HG03565 (cell line): ENCODE measurements around the gene WDR44.
A peak's percentile ranks its signal among the peaks of the same experiment; 100 is the strongest.
"Not testable (repeated sequence)": the region's sequence is repeated elsewhere in the genome, so short reads cannot be mapped to it uniquely, and the experiment has no call there.

Experiments
- ATAC-seq: cut with Tn5 transposase; IDR thresholded peaks from one replicate; pipeline ENCODE4 v1.9.1; 2021; ENCODE audit warnings: mild to moderate bottlenecking, moderate library complexity; ENCODE audit not compliant: unreplicated experiment

WDR44 gene, protein sequence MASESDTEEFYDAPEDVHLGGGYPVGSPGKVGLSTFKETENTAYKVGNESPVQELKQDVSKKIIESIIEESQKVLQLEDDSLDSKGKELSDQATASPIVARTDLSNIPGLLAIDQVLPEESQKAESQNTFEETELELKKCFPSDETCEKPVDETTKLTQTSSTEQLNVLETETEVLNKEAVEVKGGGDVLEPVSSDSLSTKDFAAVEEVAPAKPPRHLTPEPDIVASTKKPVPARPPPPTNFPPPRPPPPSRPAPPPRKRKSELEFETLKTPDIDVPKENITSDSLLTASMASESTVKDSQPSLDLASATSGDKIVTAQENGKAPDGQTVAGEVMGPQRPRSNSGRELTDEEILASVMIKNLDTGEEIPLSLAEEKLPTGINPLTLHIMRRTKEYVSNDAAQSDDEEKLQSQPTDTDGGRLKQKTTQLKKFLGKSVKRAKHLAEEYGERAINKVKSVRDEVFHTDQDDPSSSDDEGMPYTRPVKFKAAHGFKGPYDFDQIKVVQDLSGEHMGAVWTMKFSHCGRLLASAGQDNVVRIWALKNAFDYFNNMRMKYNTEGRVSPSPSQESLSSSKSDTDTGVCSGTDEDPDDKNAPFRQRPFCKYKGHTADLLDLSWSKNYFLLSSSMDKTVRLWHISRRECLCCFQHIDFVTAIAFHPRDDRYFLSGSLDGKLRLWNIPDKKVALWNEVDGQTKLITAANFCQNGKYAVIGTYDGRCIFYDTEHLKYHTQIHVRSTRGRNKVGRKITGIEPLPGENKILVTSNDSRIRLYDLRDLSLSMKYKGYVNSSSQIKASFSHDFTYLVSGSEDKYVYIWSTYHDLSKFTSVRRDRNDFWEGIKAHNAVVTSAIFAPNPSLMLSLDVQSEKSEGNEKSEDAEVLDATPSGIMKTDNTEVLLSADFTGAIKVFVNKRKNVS

DNA sequence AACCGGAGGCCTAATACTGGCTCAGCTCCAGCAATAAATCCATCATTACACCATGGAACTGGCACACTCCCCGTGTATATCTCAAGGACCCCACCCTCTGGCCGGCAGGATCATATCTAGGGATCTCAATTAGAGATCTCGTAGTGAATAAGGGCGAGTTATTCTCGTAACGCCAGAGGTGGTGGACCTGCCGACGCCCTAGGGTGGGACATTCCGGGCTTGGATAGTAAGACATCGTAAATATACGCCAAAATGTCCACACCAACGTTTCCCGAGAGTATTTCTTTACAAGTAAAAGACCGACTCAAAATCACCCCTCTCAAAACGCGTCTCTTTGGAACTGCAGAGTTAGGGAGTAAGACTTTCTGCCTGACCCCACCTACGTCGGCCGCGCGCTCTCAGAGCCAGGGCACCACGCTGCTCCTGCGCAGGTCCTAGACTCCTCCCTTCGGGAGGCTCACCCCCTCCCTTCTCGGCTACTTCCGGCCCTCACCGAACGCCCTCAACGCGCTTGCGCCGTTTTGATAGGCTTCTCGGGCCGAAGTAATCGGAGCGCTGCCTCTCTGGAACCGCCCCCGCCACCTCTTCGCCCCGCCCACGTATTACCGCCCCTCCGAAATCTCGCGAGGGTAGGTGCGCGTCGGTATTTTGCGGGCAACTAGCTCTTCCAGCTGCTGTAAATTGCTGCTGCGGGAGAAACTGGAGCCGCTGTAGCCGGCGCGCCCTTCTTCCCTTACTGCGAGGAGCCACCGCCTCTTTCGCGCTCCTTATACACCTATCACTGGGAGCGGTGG lies at the start of gene WDR44:
Gene WDR44, plus strand, starts transcription at position 643 of the 794 bp plus-strand sequence. CDS start 398 bp downstream, outside the sequence.
- peak; percentile 80 for ATAC-seq

DNA sequence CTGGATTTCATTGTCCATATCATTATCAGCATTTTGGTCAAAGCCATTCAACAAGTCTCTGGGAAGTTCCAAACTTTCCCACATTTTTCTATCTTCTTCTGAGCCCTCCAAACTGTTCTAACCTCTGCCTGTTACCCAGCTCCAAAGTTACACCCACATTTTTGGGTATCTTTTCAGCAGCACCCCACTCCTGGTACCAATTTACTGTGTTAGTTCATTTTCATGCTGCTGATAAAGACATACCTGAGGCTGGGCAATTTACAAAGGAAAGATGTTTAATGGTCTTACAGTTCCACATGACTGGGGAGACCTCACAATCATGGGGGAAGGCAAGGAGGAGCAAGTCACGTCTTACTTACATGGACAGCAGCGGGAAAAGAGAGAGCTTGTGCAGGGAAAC lies 40.1 kb upstream of the WDR44 start:
- ATAC-seq, result not testable (repeated sequence)

- no peak for ATAC-seq
These were observed 30.4 kb upstream of the WDR44 start for GRCh38 chrX:118315529-118315928.

GRCh38 chrX:118324588-118324987 lies 21.3 kb upstream of the WDR44 start:
- no peak for ATAC-seq

- no peak for ATAC-seq
These were observed 20.5 kb upstream of the WDR44 start for GRCh38 chrX:118325453-118325852.

DNA sequence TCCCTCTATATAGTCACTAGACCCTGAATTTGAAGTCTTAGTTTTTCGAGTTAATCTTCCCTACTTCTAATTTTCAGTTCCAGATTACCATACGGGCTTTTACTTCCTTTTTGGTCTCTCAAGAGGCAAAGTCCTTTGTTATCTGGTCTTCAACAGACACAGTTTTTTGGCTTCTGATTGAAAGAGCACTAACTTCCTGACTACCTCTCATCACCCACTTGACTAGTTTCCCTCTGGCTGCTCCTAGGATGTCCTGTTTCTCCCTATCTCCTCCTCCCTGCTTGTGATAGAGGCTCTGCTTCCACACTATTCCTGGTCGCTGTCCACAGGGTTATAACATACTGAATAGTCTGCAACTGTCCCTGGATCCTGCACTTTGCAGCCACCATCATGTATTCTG lies 16.7 kb upstream of the WDR44 start:
- ATAC-seq, result no peak

GRCh38 chrX:118337687-118338086 lies 8.2 kb upstream of the WDR44 start:
- ATAC-seq, result no peak

- no peak for ATAC-seq
These were observed 7.0 kb upstream of the WDR44 start for GRCh38 chrX:118338930-118339329.

DNA sequence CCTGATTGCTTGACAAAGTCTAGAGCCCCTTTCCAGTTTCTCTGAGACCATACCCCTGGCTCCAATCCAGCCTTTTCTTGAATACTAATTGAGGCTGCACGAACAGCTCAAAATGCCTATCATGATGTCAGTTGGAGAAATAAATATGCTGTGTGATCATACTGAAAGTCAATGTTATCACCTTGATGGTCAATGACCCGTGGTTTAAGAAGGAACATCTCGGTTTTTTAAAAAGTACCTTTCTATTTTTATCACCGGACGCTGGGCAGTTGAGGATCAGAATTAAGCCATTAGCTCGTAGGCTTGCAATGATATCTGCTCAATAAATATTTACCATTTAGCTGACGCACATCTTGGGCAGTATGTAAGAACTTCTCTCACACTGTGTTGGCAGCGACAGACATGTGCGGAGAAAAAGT lies 852 bp upstream of the WDR44 start:
- no peak for ATAC-seq

DNA sequence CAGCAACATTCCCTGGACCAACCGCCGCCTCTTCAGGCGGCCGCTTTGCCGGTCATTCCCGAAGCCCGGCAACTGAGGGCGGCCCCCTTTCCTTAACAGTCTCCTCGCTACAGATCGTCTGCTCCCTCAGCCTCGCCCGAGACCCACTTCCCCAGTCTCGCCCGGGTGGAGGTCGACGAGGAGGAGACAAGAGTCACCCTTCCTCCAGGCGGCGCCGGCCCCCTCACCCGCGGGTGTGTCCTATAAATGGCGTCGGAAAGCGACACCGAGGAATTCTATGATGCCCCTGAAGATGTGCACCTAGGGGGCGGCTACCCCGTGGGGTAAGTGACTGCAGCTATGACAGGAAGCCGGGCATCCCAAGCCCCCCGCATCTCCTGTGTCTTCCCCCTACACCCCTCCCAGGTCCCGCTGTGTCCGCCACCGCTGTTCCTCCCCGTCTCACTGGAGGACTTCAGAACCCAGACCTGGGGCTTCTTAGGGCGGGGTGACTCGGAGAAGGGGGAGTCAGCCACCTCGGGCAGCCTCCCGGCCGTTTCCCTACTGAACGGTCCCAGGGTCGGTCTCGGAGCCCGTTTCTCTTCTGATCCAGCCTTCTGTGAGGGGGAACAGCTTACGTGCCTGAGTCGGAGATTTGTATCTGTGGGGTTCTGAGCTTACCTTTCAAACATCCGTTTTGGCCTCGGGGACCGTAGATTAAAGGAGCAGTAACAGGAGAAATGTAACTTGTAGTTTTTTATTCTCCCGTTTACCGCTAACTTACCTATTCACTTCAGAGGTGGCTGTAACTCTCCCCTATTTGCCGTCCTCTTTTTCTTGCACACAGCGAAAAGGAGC lies 570 bp downstream of the WDR44 start:
- ATAC-seq, result peak; percentile 8

DNA sequence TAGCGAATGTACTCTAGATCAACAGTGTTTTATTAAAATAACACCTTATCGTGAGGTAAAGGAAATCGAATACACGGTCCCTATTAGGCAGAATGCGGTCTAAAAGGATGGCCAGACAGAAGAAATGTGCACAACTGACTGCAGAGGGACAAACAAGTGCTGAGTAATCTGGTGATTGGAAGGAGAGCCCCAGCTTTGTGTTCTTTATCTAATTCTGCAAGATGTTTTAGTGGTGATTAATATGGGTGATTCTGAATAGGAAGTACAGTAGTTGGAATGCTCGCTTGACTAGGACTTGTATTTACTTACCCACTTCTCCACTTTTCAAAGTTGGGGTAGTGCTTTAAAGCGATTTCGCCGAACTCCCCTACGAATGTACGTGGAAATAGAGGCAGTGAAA lies 1.2 kb downstream of the WDR44 start:
- ATAC-seq, result peak; percentile 21

GRCh38 chrX:118347736-118348135 lies 1.8 kb downstream of the WDR44 start:
- ATAC-seq, result no peak

GRCh38 chrX:118348186-118348810 lies 2.4 kb downstream of the WDR44 start:
- ATAC-seq, result no peak

- ATAC-seq, result no peak
These were observed 3.3 kb downstream of the WDR44 start for GRCh38 chrX:118349188-118349587.

GRCh38 chrX:118350221-118350620 lies 4.3 kb downstream of the WDR44 start:
- ATAC-seq, result no peak

DNA sequence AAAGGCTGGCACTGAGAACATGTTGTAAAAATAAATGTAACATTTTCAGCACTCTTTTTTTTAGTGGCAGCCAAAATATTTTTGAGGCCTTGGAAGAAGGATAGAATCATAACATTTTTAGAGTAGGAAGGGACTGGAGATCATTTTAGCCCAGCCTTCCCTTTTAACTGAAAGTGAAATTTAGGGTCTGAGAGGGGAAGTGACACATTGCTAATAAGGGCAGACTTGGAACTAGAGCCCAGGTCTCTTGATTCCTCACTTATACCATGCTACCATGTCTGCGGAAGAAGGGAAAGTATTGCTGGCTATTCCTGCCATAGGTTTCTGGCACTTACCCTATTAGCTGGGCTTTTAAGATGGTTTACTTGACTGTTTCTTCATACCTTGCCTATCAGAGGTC lies 4.8 kb downstream of the WDR44 start:
- ATAC-seq, result no peak

DNA sequence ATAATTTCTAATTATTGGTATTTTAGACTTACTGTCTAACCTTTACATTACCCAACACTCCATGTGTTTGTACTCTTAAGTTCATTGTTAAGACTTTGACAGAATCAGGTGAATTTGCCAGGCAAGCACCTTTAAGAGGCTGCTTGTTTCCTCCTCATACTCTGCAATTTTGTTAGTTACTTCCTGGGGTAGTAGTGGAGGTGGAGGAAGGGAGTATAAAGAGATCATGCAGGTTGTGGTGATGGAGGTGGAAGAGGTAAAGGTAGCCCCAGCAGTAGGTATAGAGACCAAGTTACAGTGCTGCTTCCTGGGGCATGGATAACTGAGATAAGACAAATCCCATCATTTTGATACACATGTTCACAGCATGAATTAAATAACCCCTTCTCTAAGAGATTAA lies 6.7 kb downstream of the WDR44 start:
- no peak for ATAC-seq

DNA sequence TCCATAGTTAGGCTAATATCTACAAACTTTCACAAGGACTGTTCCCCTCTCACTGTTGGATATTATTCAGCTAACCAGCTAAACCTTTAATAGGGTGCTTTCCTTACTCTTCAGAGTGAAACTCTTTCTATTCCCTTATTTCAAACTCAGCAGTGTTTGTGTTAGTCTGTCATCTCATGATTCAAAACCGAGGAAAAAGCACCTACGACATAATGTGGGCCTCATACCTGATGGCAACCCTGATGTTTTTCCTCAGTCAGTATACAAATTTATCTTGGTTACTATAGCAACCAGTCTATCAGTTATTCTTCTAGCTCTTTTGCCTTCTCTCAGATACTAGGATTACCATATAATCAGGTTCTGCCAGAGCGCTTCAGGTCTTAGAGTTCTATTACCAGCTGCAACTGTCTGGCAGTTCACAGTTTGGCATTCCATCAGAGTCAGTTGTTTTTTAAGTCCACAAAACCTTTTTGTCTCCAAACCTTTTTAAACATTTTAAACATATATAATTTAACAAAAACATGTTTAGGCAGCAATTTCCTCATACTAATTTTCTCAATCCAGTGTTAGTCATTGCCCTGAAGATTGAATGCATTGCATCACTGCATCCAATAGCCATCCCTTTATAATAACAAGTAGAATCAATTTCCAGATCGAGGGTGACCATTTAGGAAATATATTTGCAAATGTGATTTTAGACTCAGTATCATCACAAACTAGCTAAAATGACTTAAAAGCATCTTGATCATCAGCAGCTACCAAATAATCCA lies 7.4 kb downstream of the WDR44 start:
- ATAC-seq, result peak; percentile 47
